Tibial artery (tissue), 4 donors: ENCODE measurements around the gene ZG16.

Source experiments
- DNase-seq, 2 donors: peaks; one replicate each; pipeline ENCODE4 v3.0.0-alpha.2; 2019
- H3K27ac ChIP-seq, 2 donors: fragments of 200-600 bp; sonication (generic) in 1 of 2; 1 replicate in 1 of 2; 2 replicates in 1 of 2; pipeline ENCODE4 v1.5.1; 2018 to 2019; ENCODE audit warnings: mild to moderate bottlenecking in 1 of 2
- H3K27me3 ChIP-seq, 2 donors: fragments of 200-600 bp; sonication (generic) in 1 of 2; one replicate each; pipeline versions ENCODE4 v1.5.1 to v1.6.0; 2016 to 2019
- H3K36me3 ChIP-seq, 3 donors: fragments of 200-600 bp; sonication (generic) in 2 of 3; one replicate each; pipeline ENCODE4 v1.5.1; 2016 to 2019; ENCODE audit warnings: mild to moderate bottlenecking in 2 of 3
- H3K4me1 ChIP-seq, 4 donors: fragments of 200-600 bp; sonication (generic) in 2 of 4; 1 replicate in 3 of 4; 2 replicates in 1 of 4; pipeline ENCODE4 v1.5.1; 2016 to 2019
- H3K4me3 ChIP-seq, 2 donors: fragments of 200-600 bp; sonication (generic) in 1 of 2; 1 replicate in 1 of 2; 2 replicates in 1 of 2; pipeline ENCODE4 v1.5.1; 2018 to 2019; ENCODE audit warnings: mild to moderate bottlenecking in 2 of 2
- H3K9me3 ChIP-seq, 3 donors: fragments of 200-600 bp; sonication (generic) in 1 of 3; one replicate each; pipeline ENCODE4 v1.5.1; 2016 to 2019
- intact Hi-C: fragments of 100-400 bp; cut with DNase I; formaldehyde crosslinking; loops from one replicate; pipeline ENCODE4 v1.15.0; 2023; ENCODE audit warnings: low total_unique reads
- TF ChIP-seq, protein P1 (sequence below), 2 experiments: fragments of 200-600 bp in 1 of 2; fragments of 450-650 bp in 1 of 2; IDR thresholded peaks; one replicate each; pipeline ENCODE4 v1.5.1; 2017 to 2019; ENCODE audit warnings: antibody characterized with exemption in 2 of 2, mild to moderate bottlenecking in 1 of 2, moderate library complexity in 1 of 2

ZG16 gene

DNA sequence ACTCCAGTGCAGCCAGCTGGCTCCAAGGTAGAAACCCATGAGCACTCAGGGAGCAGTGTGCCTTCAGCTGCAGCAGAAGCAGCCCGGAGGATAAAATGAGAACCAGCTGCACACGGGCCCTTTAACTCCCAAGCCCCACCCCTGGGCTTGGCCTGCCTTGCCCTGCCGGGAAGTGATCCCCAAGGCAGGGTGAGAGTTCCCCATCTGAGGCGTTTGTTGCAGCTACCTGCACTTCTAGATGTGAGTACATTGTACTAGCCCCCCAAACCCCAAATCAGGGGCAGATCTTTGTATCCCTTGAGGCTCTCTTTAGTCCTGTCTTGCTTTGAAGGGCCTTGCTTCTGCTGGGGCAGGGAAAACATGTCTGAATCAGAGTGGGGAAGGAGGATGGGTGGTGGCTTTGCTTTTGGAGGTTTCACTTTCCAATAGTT is 42.2 kb downstream of the ZG16 start, which contains the start of gene MVP:
TSS of gene MVP (plus strand) at position 192 of the 431 bp plus-strand sequence. CDS start 10,088 bp downstream, outside the sequence.
- DNase-seq: peak; percentile 80 to 83
- Histone ChIP-seq H3K36me3 (peaks cover 5 to 22% (median 9%) of the 10 kb centered on the region in 3 donors), H3K4me3 (peak within 1 kb of the TSS; percentile 59 to 72), H3K27me3 (no peaks in the 10 kb centered on the region), H3K4me1 (peaks cover 7 to 73% (median 61%) of the 10 kb centered on the region in 4 donors), H3K9me3 (no peaks in the 10 kb centered on the region), H3K27ac (peak within 1 kb of the TSS; percentile 89 to 90)
- TF ChIP-seq, protein P1, sequence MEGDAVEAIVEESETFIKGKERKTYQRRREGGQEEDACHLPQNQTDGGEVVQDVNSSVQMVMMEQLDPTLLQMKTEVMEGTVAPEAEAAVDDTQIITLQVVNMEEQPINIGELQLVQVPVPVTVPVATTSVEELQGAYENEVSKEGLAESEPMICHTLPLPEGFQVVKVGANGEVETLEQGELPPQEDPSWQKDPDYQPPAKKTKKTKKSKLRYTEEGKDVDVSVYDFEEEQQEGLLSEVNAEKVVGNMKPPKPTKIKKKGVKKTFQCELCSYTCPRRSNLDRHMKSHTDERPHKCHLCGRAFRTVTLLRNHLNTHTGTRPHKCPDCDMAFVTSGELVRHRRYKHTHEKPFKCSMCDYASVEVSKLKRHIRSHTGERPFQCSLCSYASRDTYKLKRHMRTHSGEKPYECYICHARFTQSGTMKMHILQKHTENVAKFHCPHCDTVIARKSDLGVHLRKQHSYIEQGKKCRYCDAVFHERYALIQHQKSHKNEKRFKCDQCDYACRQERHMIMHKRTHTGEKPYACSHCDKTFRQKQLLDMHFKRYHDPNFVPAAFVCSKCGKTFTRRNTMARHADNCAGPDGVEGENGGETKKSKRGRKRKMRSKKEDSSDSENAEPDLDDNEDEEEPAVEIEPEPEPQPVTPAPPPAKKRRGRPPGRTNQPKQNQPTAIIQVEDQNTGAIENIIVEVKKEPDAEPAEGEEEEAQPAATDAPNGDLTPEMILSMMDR (IDR thresholded peaks at IDR 0.05): no peak
- intact Hi-C loops: no loop called here

DNA sequence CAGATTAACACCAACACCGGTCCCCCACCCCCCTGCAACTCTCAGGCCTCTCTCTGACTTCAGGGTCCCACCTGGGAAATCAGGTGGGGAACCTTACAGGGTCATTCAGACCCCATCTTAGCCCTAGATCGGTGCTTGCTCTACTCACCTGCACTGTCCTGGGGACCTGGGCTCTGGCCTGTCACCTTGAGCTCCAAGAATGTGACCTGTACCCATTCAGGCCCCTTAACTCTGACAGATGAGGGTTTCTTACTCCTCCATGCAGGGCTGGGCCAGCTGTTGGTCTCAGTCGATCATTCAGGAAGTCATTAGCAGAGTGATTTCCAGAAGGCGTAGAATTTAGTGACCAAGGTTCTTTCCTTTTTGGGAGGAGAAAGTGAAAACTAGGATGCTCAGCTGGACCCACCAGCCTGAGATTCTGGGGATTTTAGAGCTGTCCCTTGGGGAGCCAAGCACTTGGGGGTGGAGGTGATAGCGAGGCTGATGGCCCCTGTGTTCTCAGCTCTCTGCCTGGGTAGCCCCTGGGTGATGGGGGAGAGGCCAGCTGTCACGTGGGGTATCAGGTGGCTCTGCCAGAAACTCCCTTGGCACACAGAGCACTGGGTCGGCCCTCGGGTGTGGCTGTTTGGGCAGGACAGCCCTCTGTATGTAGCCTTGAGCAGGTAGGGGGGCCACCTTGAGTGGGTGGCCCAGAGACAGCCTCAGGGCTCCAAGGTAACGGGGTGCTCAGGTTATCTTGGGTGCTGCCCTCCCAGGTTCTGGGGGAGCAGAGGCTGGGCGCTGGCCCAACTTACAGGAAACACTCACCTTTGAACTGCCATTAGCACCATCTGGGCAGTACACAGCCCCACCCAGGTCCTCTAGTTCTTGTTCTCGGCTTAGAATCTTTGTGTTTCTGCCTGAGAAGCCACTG is 42.9 kb downstream of the ZG16 start:
- intact Hi-C loops: no loop called here
- DNase-seq: peak; percentile 60 to 82
- Histone ChIP-seq H3K36me3 (peaks cover 5 to 22% (median 9%) of the 10 kb centered on the region in 3 donors), H3K4me3 (peak overlapping the region; percentile 59 to 72), H3K27ac (peak overlapping the region; percentile 89 to 90), H3K27me3 (no peaks in the 10 kb centered on the region), H3K9me3 (no peaks in the 10 kb centered on the region), H3K4me1 (peaks cover 7 to 78% (median 67%) of the 10 kb centered on the region in 4 donors)
- TF ChIP-seq, protein P1 (IDR thresholded peaks at IDR 0.05): no peak

DNA sequence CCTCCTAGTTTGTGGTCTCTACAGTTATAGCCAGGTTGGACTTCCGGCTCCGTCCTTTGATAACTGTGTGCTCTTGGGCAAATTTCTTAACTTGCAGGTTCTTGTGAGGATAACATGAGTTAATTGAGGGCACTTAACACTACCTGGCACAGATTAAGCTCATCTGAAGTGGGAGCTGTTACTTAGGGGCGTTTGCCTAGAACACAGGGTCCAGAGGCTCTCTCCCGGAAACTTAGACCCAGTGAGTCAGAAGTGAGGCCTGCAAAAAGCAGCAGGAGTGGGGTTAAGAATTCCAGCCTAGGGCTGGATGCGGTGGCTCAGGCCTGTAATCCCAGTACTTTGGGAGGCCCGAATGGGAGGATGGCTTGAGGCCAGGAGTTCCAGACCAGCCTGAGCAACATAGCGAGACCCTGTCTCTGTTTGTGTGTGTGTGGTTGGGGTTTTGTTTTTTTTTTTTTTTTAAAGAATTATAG is 43.6 kb downstream of the ZG16 start:
- peaks cover 5 to 22% (median 9%) of the 10 kb centered on the region in 3 donors for H3K36me3 ChIP-seq
- peak overlapping the region; percentile 59 to 72 for H3K4me3 ChIP-seq
- peak overlapping the region; percentile 89 to 90 for H3K27ac ChIP-seq
- intact Hi-C loops: no loop called here
- H3K4me1 ChIP-seq: peaks cover 7 to 83% (median 67%) of the 10 kb centered on the region in 4 donors
- H3K27me3 ChIP-seq: no peaks in the 10 kb centered on the region
- no peak for DNase-seq
- TF ChIP-seq, protein P1 (IDR thresholded peaks at IDR 0.05): no peak
- H3K9me3 ChIP-seq: no peaks in the 10 kb centered on the region

DNA sequence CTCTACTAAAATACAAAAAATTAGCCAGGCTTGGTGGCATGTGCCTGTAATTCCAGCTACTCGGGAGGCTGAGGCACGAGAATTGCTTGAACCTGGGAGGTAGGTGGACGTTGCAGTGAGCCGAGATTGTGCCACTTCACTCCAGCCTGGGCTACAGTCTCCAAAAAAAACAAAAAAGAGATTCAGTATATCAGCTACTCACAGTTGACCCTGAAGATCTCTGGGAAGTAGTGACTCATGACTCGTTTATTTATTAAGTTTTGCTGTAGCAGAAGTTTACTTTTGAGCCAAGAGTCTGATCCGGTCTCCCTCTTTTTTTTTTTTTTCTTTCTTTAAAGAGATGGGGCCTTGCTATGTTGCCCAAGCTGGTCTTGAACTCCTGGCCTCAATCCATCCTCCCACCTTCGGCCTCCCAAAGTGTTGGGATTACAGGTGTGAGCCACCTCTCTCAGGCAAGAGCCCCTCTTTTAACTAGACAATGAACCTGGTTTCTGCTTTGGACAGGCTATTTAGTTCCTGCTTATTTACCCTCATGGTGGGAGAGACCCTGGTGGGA is 46.6 kb downstream of the ZG16 start:
- Histone ChIP-seq H3K4me3 (no peak overlapping the region), H3K27ac (peak overlapping the region; percentile 60 to 64), H3K4me1 (peaks cover 7 to 71% (median 60%) of the 10 kb centered on the region in 4 donors), H3K9me3 (no peaks in the 10 kb centered on the region), H3K36me3 (peaks cover under 1 to 3% (median under 1%) of the 10 kb centered on the region in 3 donors), H3K27me3 (no peaks in the 10 kb centered on the region)
- TF ChIP-seq, protein P1 (IDR thresholded peaks at IDR 0.05): no peak
- intact Hi-C loops: loop anchor here (5.0 kb wide), 1 partner anchor 38 kb away; the partner anchor contains the start of gene CDIPT
- no peak for DNase-seq

DNA sequence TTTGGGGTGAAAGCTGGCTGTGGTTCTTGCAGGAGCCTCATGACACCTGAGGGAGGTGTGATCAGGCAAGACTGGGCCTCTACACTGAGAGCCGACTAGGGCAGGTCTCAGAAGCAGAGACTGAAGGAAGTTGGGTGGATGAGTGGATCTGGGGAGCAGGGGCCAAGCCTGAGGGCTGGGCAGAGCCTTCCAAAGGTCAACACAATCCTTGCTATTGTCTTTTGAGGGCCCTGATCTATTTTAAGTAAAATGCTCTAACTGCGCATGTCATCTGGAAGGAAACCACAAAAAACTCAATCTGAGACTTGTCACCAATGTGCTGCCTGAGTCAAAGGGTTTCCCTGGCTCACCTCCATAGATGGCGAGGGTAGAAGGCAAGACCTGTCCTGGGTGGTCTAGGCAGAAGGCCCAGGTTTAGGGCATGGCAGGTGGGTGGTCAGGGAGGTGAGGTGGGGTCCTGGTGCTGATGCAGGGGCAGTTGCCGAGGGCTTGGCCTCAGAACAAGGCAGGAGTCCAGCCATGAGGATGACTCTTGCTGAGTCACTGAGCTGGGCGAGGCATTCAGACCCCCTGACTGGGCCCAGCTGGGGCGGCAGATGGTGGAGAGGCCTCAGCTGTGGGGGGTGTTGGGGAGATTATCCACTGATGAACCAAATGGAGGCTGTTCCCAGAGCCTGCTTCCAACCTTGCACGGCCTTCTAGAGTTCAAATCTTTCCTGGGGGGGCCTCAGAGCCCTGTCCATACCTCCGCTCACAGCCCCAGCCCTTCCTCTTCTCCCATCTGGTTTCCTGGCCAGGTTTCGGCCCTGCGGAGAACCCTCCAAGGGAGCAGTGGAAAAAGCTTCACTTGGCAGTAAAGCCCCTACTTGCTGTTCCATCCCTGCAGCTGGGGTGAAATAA is 47.3 kb downstream of the ZG16 start:
- Histone ChIP-seq H3K27me3 (no peaks in the 10 kb centered on the region), H3K36me3 (peaks cover 0 to 9% (median 1%) of the 10 kb centered on the region in 3 donors), H3K4me3 (no peak overlapping the region), H3K27ac (peak overlapping the region; percentile 60 to 64), H3K4me1 (peaks cover 7 to 69% (median 55%) of the 10 kb centered on the region in 4 donors), H3K9me3 (no peaks in the 10 kb centered on the region)
- no peak for DNase-seq
- intact Hi-C loops: loop anchor here (5.0 kb wide), 1 partner anchor 37 kb away; the partner anchor contains the start of gene CDIPT
- TF ChIP-seq, protein P1 (IDR thresholded peaks at IDR 0.05): no peak
